ENCODE data around the gene C1QTNF6.

C1QTNF6 gene

DNA sequence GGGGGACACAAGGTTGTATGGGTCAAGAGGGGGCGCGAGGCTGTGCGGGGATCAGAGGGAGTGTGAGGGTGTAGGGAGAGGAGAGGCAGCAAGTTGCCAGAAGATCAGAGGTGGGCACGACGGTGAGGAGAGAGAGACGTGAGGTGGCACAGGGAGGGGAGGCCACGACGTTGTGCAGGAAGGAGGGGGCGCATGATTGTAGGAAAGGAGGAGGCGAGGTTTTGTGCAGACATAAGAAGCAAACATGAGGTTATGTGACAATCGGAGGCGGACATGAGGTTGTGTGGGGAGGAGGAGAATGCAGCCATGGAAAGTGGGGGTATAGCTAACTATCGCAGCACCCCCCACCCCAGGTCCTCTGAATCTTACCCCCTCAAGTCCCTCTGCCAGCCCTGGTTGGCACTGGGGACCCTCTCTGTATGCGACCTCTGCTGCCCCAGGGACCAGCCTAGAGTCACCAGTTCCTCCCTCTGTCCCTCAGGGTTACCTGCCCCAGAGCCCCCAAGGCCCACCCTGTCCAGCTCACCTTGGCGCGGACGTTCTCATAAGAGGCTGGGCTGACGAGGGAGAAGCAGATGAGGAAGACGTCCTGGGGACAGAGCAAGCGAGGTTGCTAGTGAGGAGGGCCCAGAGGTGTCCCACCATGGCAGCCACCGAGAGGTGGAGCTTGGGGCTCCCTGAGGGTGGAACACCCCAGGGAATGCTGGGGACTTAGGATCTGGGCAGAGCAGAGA is 43.5 kb upstream of the C1QTNF6 start:
- no peak overlapping the region for H3K4me3 ChIP-seq (ENCODE audit: control insufficient read depth, low read depth, low read length)
- DNase-seq (ENCODE audit: low read depth): no peak

DNA sequence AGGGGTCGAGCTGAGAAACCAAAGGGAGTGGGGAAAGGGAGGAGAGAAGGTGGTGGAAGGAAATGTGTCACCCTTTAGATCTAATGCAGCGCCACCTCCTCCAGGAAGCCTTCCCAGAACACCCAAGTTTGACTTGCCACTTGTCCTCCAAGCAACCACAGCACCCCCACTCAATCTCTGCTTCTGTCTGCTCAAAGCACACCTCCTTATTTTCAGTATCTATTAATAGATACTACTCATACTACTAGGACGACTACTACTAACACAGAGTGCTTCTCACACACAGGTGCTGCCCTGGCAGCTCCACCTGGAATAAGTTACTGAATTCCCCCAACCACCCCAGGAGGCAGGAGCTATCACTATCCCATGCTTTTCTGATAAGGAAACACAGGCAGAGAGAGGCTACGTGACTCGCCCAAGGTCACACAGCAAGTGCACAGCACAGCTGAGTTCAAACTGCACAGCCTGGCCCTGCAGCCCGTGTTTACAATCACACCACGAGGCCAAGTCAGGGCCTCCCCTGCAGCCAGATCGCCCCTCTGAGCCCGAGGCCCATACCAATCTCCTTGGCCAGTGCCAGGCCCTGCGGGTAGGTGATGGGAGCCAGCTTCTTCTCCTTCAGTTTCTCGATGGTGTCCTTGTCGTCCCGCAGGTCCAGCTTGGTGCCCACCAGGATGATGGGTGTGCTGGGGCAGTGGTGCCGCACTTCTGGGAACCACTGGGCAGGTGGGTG is 42.8 kb upstream of the C1QTNF6 start:
- no peak overlapping the region for H3K4me3 ChIP-seq (ENCODE audit: control insufficient read depth, low read depth, low read length)
- no peak for DNase-seq (ENCODE audit: low read depth)
- TF ChIP-seq, protein P1, sequence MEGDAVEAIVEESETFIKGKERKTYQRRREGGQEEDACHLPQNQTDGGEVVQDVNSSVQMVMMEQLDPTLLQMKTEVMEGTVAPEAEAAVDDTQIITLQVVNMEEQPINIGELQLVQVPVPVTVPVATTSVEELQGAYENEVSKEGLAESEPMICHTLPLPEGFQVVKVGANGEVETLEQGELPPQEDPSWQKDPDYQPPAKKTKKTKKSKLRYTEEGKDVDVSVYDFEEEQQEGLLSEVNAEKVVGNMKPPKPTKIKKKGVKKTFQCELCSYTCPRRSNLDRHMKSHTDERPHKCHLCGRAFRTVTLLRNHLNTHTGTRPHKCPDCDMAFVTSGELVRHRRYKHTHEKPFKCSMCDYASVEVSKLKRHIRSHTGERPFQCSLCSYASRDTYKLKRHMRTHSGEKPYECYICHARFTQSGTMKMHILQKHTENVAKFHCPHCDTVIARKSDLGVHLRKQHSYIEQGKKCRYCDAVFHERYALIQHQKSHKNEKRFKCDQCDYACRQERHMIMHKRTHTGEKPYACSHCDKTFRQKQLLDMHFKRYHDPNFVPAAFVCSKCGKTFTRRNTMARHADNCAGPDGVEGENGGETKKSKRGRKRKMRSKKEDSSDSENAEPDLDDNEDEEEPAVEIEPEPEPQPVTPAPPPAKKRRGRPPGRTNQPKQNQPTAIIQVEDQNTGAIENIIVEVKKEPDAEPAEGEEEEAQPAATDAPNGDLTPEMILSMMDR (IDR thresholded peaks at IDR 0.05; ENCODE audit: control insufficient read depth, insufficient read depth, low read depth, low read length, missing control alignments): no peak

More for the DNA sequence above, 43.5 kb upstream of the C1QTNF6 start:
- TF ChIP-seq, protein P1 (IDR thresholded peaks at IDR 0.05; ENCODE audit: control insufficient read depth, insufficient read depth, low read depth, low read length, missing control alignments): no peak

DNA sequence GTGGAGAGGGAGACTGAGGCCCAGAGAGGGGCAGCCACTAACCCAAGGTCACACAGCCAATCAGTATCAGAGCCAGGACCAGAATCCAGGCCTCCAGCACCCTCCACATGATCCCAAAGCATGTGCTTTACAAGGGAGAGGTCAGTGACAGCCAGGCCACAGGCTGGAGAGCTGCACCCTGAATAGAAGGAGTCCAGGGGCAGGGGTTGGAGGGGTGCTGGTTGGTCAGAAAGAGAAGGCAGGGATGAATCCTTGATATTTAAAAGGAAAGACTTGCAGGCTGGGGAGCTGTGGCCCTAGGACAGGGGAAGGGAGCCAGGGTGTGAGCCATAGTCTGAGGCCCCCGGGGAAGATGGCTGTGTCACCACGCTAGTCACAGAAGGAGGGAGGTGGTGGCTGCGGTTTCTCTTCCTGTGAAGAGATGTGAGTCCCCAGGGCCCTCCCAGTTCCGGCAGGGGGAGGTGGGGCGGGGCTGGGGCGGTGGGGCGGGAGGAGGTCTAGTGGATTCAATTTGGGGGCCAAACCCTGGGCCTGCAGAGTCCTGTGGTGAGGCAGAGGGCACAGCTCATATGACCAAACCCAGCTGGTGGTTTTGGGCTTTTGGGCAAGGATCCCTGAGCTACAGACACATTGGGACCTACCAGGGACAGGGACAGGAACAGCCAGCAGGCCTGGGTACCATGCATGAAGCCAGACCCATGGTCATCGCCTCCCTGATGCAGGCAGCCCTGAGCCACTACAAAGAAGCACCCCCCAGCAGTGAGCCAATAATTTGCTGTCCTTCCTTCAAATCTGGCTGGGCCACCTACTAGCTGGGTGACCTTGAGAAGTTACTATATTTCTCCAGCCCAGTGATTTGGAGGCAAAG is 42.0 kb upstream of the C1QTNF6 start:
- DNase-seq (ENCODE audit: low read depth): peak; percentile 8
- TF ChIP-seq, protein P1 (IDR thresholded peaks at IDR 0.05; ENCODE audit: control insufficient read depth, insufficient read depth, low read depth, low read length, missing control alignments): no peak
- no peak overlapping the region for H3K4me3 ChIP-seq (ENCODE audit: control insufficient read depth, low read depth, low read length)

DNA sequence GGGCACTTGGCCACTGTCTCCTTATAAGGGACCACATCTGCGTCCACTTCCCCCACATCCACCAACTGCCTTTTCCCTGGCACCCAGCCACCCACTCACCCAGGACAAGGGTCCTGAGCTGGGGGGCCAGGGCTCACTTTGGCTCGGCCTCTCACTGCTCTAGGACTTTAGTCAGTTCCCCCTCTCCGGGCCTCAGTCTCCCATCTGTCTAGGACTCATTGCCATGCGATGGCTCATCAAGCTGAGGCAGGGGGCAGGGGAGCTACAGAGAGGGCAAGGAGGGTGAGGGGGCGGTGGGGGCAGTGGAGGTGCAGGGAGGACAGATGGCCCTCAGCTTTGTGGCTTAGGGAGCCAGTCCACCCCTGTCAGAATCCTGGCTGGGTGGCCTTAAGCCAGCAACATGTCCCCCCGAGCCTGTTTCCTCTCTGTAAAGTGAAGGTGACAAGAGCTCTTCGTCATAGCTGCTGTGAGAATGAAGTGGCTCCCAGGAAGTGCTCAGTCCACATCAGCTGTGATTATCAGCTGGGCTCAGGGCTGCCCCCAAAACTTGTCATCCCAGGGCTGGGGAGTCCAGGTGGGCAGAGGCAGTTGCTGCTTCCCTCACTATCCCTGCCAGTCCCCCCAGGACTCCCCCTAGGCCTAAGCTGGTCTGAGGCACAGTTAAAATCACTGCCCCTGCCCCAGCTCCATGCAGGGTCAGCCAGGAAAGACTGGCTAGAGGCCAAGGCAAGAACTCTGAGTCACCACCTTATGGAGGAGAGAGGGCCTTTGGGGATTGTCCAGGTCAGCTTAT is 41.2 kb upstream of the C1QTNF6 start:
- H3K4me3 ChIP-seq (ENCODE audit: control insufficient read depth, low read depth, low read length): no peak overlapping the region
- TF ChIP-seq, protein P1 (IDR thresholded peaks at IDR 0.05; ENCODE audit: control insufficient read depth, insufficient read depth, low read depth, low read length, missing control alignments): no peak
- peak; percentile 38 for DNase-seq (ENCODE audit: low read depth)

DNA sequence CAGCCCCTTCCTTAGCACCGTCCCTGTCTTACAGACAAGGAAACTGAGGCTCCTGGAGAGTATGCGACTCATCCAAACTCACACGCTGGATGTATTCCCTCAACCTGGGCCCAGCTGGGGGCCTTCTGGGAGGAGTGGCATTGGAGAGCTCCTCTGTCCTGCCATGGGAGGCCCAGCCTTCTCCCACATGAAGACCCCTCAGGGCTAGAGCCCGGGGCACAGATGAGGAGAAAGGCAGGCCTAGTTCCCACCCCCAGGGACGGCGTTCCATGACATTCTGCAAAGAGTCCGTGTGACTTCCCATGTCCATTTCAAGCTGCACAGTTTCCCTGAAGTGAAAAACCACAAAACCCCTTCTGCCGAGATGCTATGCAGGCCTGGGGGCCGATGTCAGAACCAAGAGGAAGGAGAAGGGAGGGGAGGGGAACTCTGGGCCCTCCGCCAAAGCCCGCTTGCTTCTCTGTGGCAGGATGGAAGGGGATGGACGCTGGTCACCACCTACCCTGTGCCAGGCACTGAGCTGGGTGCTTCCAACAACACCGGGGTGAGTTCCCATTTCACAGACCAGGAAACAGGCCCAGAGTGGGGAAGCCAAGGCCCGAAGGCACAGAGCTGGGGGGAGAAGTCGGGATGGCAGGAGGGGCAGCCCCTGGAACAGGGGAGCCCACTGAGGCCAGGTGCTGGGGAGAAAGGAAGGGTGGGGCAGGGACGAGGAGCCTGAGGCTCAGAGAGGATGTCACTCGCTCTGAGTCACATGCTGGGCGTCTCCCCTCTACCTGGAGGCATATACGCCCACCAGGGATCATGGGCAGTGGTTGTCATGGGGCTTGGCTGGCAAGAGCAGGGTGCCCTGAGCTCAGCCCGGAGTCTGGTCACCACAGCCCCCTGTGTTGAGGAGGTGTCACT is 40.3 kb upstream of the C1QTNF6 start:
- no peak for DNase-seq (ENCODE audit: low read depth)
- H3K4me3 ChIP-seq (ENCODE audit: control insufficient read depth, low read depth, low read length): no peak overlapping the region
- TF ChIP-seq, protein P1 (IDR thresholded peaks at IDR 0.05; ENCODE audit: control insufficient read depth, insufficient read depth, low read depth, low read length, missing control alignments): no peak
